GM21619 (cell line): Measurements from ENCODE around the gene ADAMTS3.

ENCODE experiments used
- ATAC-seq: cut with Tn5 transposase; IDR thresholded peaks from one replicate; pipeline ENCODE4 v1.9.1; 2021; ENCODE audit not compliant: unreplicated experiment

Gene ADAMTS3

DNA sequence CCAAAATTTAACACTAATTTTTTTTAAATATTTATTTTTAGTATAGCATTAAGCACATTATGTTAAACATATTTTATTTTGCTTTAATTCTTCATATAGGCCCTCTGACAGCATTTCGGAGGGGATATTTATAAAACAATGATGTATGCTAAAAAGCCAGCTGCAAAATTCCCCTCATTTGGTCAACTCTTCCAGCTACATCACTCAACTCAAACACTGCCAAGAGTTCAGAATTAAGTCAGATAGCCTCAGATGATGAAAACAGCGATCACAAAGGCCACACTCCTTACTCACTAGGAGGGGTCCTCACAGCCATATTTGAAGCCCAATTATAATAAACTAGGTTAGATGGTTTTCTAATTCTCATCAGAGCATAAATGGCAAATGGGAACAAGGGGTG, 146.6 kb downstream of the ADAMTS3 start:
- ATAC-seq: no peak

DNA sequence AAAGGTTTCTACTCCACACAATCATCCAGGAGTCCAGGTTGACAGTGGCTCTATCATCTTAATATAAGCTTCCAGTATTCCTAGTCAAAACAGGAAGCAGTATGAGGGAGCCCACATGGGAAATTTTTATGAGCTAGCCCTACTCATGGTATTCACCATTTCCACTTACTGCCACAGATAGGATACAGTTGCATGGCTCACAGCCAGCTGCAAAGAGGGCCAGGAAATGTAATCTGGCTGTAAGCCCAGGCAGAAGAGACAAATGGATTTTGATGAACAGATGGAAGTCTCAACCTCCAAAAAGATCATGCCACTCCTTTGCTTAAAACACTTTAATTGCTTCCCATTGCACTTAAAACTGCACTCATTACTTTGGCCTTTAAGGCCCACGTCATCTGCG, 150.6 kb downstream of the ADAMTS3 start:
- no peak for ATAC-seq

DNA sequence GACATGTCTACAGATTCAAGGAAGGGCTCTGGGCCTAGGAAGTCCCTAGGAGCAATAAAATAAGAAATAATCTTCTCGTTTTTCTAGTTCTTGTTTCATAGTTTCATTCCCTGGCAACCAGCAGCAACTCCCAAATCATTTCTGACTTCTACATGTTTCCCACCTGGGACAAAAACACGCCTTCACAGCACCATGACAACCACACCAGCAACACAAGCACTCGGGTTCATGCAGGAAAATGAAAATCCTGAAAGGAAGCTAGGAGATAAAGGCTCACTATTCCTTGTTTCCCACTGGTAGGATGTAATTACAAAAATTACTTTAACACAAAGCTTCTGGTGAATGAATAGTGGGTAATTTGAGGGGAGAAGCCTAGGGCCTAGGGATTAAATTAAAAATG, 158.9 kb downstream of the ADAMTS3 start:
- no peak for ATAC-seq

DNA sequence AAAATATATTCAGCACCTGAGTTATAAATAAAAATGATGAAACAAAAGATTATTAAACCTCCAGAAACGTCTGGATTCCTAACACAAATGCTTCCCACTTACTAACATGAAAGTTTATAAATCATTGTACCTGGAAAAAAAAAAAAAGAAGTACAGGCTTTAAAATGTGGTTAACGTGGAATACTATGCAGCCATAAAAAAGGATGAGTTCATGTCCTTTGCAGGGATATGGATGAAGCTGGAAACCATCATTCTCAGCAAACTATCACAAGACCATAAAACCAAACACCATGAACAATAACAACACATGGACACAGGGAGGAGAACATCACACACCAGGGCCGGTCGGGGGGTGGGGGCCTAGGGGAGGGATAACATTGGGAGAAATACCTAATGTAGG, 160.5 kb downstream of the ADAMTS3 start:
- no peak for ATAC-seq

DNA sequence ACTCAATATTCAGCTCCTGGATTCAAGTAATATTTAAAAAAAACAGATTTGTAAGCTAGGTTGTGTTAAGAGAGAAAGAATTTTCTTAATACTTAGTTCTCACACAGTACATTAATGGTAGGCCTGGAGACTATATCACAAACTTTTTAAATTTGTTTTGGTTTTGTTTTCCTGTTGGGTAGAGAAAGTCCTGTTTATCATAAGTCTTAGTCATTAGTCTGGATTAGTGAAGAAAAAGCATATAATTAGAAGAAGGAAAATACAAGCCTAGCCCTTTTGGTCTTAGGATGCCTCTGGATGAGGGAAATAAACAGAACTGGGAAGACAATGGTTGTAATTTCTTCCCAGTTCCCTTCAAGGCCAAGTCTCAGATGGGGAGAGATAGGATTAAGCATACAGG, 163.6 kb downstream of the ADAMTS3 start:
- no peak for ATAC-seq

DNA sequence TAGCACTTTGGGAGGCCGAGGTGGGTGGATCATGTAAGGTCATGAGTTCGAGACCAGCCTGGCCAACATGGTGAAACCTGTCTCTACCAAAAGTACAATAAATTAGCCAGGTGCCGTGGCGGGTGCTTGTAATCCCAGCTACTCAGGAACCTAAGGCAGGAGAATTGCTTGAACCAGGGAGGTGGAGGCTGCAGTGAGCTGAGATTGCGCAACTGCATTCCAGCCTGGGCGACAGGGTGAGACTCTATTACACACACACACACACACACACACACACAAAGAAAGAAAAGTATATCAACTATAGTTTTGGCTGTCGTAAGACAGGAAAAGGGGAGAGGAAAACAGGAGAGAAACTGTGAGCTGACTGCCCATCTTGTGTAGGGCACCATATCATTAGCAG, 171.7 kb downstream of the ADAMTS3 start:
- no peak for ATAC-seq

DNA sequence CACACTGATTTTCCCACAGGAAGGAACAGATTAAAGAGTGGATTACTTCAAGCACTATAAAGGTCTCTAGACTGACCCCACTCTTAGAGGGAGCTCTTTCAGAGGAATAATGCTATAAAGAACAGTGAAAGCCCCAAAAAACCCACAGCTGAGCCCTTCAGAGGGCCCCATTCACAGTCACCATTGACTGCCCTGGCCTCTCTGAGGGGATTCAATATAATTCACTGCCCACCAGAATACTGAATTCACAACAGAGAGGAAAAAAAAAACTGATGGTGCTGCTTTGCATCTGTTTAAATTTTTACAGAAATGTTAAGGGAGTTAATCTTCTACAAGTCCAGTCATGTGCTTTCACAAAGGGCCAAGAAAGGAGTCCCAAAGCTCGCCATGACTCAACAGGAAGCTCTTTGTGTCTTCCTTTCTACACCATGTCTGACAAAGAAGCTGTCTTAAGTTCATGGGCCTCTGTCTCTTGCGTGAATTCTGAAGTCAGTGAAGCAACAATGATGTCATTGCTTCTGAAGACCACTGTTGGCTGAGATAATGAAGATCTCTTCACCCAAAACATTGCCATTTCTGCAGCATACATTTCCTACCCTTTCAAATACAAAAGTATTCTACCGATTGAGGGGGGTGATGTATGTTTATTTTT, 174.9 kb downstream of the ADAMTS3 start:
- ATAC-seq: peak; percentile 52

DNA sequence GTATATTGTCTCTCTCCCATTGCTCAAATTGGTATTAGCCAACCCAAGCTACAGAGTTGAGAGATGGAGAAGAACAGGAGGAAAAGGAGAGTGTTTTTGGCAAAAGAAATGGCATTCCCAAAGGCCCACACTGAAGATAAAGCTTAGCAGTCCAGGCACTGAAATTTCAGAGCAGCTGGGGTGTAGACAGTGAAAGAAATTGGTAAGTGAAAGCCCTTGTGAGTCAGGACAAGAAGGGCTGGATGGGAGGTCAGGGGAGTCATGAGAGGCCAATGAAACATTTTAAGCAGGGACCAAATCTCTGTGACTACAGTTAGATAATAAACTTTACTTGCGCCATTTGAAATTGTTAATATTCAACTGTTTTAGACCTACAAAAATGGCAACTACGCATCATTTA, 177.7 kb downstream of the ADAMTS3 start:
- ATAC-seq: no peak

DNA sequence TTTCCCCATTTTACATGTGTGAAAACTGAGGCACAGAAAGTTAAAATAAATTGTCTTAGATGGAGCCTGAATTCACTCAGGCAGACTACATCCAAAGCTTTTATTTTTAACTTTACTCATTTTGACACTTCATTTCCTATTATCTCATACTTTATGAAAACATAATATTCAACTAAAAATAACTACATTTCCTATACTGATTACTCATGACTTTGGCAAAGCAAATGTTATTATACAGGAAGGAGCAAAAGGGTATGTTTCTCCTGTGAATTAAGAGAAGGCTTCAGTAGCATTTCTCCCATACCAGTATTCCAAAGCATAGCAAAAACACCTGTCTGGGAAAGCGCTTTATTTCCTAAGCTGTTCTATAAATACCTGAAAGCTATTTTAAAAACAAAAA, 178.6 kb downstream of the ADAMTS3 start:
- no peak for ATAC-seq

DNA sequence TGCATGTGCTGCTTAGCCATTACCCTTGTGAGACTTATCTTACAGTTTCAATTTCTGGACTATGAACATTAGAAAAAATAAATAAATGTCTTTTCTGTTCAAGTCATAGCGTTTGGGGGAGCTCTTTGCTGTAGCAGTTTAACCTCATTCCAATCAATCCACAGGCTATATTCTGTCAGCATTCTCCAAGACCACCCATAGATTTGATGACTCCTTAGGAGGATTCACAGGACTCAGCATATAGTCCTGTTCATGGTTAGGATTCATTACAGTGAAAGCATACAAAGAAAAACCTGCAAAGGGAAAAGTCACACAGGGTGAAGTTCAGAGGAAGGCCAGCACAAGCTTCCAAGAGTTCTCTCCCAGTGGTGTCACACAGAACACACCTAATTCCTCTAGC, 180.5 kb downstream of the ADAMTS3 start:
- ATAC-seq: no peak

DNA sequence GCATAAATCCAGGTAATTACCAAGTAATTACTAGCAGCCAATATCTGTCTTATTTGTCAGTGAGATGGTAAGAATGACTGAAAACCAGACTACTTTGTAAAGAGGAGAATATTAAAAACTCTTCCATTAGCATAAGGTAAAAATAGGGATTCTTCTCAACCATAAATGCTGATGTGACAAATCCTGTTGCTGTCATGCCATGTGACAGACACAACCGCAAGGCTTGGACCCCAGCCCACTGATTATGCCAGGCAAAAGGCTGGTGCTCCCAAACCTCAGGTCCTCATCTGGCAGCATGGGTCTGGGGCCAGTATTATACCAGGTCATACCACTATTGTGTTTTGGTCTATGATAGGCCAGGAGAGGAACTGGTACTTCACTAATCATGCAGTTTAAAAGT, 181.1 kb downstream of the ADAMTS3 start:
- ATAC-seq: no peak

DNA sequence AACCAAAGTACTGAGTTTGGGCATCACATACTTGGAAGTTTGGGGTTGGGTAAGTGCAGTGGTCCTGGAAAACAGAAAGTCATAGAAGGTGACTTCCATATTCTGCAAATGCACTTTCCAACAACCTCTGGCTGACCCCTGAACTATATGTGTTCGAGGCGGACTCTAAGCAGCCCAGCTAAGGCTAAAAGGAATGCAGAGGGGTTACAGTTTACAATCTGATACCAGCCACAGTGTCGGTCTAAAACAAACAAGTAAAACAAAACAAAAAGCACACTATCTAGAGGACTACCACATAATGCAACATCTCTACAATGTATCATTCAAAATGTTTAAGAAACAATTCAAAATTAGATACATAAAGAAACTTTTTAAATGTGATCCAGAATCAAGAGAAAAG, 185.6 kb downstream of the ADAMTS3 start:
- no peak for ATAC-seq

DNA sequence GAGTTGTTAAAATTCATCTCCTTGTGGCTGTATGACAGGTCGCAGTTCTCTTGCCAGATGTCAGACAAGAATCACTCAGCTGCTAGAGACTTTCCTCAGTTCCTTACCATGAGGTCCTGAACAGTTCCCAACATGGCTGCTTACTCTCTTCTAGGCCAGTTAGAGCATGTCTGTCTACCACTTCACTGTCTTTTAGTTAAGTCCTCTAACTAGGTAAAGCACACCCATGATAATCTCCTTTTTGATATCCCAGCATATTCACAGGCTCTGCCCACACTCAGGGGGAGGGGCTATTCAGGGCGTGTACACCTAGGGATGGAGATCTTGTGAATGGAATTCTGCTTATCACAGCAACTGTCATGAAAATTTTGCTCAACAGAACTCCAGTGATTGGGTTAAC, 190.1 kb downstream of the ADAMTS3 start:
- no peak for ATAC-seq

DNA sequence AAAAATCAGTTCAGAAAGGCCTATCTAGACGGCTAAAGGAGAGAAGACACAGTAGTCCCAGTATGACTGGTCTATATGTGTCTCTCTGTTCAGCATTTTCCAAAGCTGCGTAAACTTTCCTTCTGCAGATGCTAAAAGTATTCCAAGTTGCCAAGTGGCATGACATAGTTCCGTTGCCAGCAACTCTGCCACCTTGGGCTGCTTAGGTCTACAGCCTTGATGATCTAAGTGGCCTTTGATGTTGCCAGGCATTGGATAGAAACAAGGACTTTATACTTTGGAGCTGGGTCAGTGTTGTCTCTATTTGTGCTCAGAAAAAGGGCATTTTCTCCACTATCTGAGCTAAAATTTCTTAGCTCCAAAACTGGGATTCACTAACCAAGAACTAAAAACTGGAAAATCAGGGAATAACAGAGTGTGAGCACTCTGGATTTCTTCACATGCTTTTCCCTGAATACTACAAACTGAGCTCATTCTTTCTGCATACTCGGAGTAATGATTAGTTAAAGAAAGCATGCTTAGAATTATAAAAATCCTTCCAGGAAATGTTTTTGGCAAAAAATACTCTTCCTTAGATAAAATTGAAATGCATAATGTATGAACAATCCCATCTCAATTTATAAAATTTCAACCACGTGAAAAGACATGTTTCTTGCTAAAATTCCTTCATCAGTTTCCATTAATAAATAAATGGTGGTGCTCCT, 191.4 kb downstream of the ADAMTS3 start:
- no peak for ATAC-seq

DNA sequence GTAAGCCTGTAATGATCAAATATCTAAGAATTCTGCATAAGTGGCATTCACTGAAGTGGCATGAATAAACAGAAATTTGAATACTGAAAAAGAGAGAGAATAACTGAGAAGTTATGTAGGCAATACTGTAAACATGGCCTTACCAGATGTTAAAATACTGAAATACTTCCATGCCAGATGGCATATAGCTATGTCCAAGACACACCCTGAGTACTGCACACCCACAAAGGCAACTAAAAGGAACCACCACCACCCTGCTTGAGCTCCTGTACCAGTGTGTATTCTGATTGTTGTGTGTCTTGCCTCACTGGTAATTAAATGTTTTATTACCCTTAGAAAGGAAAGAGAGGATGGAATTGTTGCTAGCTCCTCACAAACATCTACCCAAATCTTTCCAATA, 192.1 kb downstream of the ADAMTS3 start:
- no peak for ATAC-seq

DNA sequence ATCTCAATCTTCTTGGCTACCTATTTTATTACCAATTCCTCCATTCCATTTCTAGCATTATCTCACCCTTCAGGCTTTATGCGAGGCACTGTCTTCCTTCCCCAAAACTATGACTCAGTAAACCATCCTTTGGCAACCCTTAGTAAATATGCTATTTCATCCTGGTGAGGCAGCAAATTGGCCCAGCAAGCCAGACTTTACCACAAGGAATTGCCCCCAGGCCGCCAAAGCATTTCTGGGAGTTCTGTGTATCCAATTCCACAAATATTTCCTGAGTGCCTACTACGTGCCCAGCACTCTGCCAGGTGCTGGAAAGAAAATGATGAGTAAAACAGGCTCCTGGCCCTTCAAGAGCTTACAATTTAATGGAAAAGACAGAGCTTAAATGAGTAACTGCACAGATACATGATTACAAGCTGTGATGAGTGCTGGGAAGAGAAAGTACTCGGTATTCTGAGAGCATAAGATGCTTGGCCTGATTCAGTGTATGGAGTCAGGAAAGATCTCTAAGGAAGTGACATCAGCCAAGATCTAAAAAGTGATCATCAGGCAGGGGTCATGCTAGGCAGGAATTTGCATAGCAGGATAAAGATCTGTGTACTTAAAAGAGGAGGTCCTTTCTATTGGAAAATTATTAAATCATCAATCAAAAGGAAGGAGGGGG, 193.8 kb downstream of the ADAMTS3 start:
- ATAC-seq: no peak

DNA sequence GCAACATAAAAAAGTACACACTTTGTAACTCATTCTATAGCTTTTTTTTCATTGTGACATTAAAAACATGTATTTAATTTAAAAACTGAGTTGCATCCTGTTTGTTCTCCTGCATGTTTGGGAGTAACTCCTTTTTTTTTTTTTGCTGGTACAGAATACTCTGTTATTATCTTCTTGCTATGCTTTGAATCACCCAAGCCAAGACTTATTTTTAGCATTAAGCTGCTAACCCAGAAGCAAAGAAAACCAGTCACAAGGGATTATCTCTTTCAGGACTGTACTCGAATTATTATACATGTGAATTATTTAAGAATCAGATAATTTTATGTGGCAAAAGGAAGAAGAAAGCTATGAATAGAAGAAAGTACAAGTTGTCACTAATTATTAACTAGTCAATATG, 194.9 kb downstream of the ADAMTS3 start:
- no peak for ATAC-seq

DNA sequence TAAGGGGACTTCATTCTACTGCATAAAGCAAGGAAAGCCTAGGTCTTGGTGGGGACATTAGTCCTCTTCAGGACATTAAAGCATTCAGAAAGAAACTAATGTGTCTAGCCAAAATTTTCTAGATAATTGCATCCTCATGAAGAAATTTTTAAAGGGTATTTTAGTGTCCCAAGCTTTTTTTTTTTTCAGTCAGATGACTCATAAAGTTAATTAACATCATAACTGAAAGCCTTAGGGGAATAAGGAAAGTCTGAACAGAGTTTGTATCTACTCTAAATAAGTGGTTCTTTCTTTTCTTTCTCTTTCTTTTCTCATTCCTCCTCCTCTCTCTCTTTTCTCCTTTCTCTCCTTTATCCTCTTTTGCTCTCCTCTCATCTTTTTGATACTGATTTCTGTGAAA, 202.4 kb downstream of the ADAMTS3 start:
- no peak for ATAC-seq

DNA sequence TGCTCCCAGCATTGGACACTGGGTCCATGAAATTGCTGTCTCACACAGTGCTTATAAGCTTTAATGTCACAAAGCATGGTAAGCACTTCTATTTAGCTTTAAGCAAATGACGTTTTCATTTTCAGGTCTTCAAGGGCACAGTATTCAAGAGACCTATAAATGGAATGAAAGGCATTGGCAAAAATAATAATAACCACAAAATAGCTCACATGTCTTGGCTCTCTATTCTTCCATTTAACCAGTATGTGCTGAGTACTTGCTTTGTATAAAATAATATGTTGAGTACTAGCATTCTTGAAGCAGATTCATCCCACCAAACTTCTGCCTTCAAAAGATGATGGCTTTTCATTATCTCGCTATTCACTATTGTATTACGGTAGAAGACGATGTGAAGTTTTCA, 203.0 kb downstream of the ADAMTS3 start:
- no peak for ATAC-seq

DNA sequence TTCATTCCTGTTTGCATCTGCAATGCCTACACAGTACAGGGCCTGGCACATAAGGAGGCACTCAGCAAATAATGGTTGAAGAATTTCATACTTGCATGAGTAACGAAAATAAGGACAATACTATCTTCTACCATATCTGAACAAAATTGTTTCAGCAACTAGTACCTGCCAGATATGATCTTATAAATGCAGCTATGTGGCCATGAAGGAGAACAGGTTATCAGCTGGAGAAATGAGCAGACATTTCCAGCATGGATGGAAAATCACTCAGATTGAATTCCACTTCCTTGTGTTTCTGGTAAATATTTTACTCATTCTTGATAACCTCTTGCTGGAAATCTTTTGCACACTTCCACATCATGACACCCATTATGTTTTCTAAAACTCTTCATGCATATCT, 204.0 kb downstream of the ADAMTS3 start:
- no peak for ATAC-seq

DNA sequence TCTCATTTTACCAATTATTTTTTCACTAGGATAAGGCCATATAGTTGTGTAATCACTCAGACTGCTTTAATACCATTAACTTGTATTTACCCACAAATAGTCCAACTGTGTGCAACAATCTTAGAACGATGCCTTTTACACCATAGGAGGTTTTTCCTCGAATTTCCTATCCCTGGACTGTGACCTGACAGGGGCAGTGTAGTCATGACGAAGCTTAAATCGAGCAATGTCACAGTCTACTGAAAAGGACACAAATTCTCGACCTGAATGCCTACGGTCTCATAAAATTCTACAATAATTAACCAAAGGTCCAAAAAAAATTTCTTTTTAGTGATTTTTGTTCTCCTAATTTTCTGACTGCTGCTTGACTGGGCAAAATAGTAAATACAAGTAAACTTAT, 208.9 kb downstream of the ADAMTS3 start:
- ATAC-seq: no peak

DNA sequence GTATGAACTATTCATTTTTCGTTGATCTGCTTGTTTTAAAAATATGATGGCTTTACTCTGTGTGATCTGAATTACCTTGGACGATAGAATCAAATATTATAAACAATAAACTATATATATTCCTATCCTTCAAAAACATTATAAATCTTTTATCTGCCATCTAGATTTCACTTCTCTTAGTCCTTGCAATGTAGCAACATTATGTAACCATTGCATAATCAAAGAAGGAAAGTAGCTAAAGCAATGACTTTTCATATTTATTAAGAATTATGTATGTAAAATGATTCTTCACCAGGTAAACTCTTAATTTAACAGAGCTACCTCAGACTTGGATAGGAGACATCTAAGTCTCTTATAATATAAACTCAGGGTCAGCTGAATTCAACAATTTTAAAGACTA, 210.5 kb downstream of the ADAMTS3 start:
- ATAC-seq: no peak

DNA sequence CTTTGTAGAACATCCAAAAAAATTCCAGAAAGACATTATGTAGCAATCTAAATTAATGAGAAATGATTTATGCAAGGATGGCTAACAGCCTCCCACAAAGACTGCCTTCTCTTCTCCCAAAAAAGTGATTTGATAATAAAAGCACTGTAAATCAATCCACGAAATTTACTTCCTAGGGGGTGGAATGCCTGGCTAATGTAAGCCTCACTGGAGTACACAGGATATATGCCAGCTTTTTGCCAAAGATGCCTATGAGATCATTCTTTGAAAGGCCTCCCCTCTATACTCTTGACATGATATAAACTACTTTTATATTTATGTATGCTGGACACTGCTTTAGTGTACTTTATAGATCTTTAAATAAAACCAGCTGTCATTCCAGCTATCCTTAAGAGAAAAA, 211.1 kb downstream of the ADAMTS3 start:
- ATAC-seq: no peak
